ENCODE measurements around the gene PFN4. TPM values are rescaled to one million over a fixed set of nuclear protein-coding genes. Genes with fewer than 3 reads are reported as not detected.

The PFN4 gene
- polyA plus RNA-seq, 4 donors: 0.27 to 0.66 TPM; not detected in 2

- Histone ChIP-seq H3K27me3 (ENCODE audit: control insufficient read depth in 3 of 3, insufficient read depth in 3 of 3, low read length in 3 of 3) (no peaks in the 10 kb centered on the region), H3K9me3 (ENCODE audit: control insufficient read depth in 2 of 2, insufficient read depth in 1 of 2, low read depth in 1 of 2, low read length in 1 of 2) (no peaks in the 10 kb centered on the region), H3K36me3 (ENCODE audit: control insufficient read depth in 3 of 3, insufficient read depth in 2 of 3, low read depth in 1 of 3, low read length in 3 of 3) (peaks cover 4 to 24% (median 15%) of the 10 kb centered on the region in 3 donors), H3K27ac (ENCODE audit: low read depth in 1 of 3, low read length in 2 of 3) (no peak overlapping the region), H3K4me3 (ENCODE audit: low read depth in 1 of 3, low read length in 3 of 3) (no peak overlapping the region), H3K4me1 (ENCODE audit: control insufficient read depth in 3 of 3, insufficient read depth in 2 of 3, low read depth in 1 of 3, low read length in 2 of 3) (peaks cover 0 to 16% (median 0%) of the 10 kb centered on the region in 3 donors)
- DNase-seq: no peak
- WGBS, 3 donors: 83 to 89% (median 86%) methylated on average over 6 of the region's 6 CpGs
- no peak for FAIRE-seq
Observed at GRCh38 chr2:24073816-24074215, 49.3 kb downstream of the PFN4 start.

GRCh38 chr2:24072259-24072658, 50.9 kb downstream of the PFN4 start:
- H3K27ac ChIP-seq (ENCODE audit: low read depth in 1 of 3, low read length in 2 of 3): no peak overlapping the region
- WGBS, 3 donors: 83 to 90% (median 83%) methylated on average over 4 of the region's 4 CpGs
- H3K27me3 ChIP-seq (ENCODE audit: control insufficient read depth in 3 of 3, insufficient read depth in 3 of 3, low read length in 3 of 3): no peaks in the 10 kb centered on the region
- no peaks in the 10 kb centered on the region for H3K9me3 ChIP-seq (ENCODE audit: control insufficient read depth in 2 of 2, insufficient read depth in 1 of 2, low read depth in 1 of 2, low read length in 1 of 2)
- H3K36me3 ChIP-seq (ENCODE audit: control insufficient read depth in 3 of 3, insufficient read depth in 2 of 3, low read depth in 1 of 3, low read length in 3 of 3): peaks cover 4 to 31% (median 16%) of the 10 kb centered on the region in 3 donors
- H3K4me3 ChIP-seq (ENCODE audit: low read depth in 1 of 3, low read length in 3 of 3): no peak overlapping the region
- no peak for DNase-seq
- no peak for FAIRE-seq
- peaks cover 0 to 2% (median 0%) of the 10 kb centered on the region in 3 donors for H3K4me1 ChIP-seq (ENCODE audit: control insufficient read depth in 3 of 3, insufficient read depth in 2 of 3, low read depth in 1 of 3, low read length in 2 of 3)

- H3K4me1 ChIP-seq (ENCODE audit: control insufficient read depth in 3 of 3, insufficient read depth in 2 of 3, low read depth in 1 of 3, low read length in 2 of 3): no peaks in the 10 kb centered on the region
Observed at GRCh38 chr2:24065341-24065740, 57.8 kb downstream of the PFN4 start.

More at GRCh38 chr2:24065341-24065740, 57.8 kb downstream of the PFN4 start:
- FAIRE-seq: no peak
- 81 to 91% (median 81%) methylated on average over 2 of the region's 2 CpGs for WGBS, 3 donors
- Histone ChIP-seq H3K27ac (ENCODE audit: low read depth in 1 of 3, low read length in 2 of 3) (no peak overlapping the region), H3K9me3 (ENCODE audit: control insufficient read depth in 2 of 2, insufficient read depth in 1 of 2, low read depth in 1 of 2, low read length in 1 of 2) (no peaks in the 10 kb centered on the region), H3K27me3 (ENCODE audit: control insufficient read depth in 3 of 3, insufficient read depth in 3 of 3, low read length in 3 of 3) (no peaks in the 10 kb centered on the region), H3K36me3 (ENCODE audit: control insufficient read depth in 3 of 3, insufficient read depth in 2 of 3, low read depth in 1 of 3, low read length in 3 of 3) (peaks cover 3 to 19% (median 10%) of the 10 kb centered on the region in 3 donors), H3K4me3 (ENCODE audit: low read depth in 1 of 3, low read length in 3 of 3) (no peak overlapping the region)
- no peak for DNase-seq

Other genes starting within 250 kb of the PFN4 start
- 10 to 100 TPM in 1 of 4 donors, 1 to 10 TPM in 3; 4.0 to 12.3 (median 6.9) TPM for gene ATAD2B, start 196.2 kb downstream of the PFN4 start, polyA plus RNA-seq
- 10 to 100 TPM in 3 of 4 donors, 1 to 10 TPM in 1; 8.7 to 20.0 (median 13.8) TPM for gene UBXN2A, start 182.9 kb downstream of the PFN4 start, polyA plus RNA-seq
- gene MFSD2B, start 113.2 kb downstream of the PFN4 start, polyA plus RNA-seq: under 1 TPM in 2 of 4 donors, not detected in 2; 0.07 to 0.13 TPM
- gene WDCP, start 75.9 kb downstream of the PFN4 start, polyA plus RNA-seq: 1 to 10 TPM; 1.4 to 6.1 (median 2.2) TPM
- 100 to 1,000 TPM in 1 of 4 donors, 10 to 100 TPM in 2, 1 to 10 TPM in 1; 4.8 to 106 (median 49.2) TPM for gene FKBP1B, start 73.6 kb downstream of the PFN4 start, polyA plus RNA-seq
- gene SF3B6, start 47.0 kb downstream of the PFN4 start, polyA plus RNA-seq: 100 to 1,000 TPM; 114 to 260 (median 210) TPM
- gene TP53I3, start 38.5 kb downstream of the PFN4 start, polyA plus RNA-seq: 100 to 1,000 TPM in 2 of 4 donors, 10 to 100 TPM in 2; 32.2 to 420 (median 184) TPM
- gene FAM228B, start 135 bp upstream of the PFN4 start, polyA plus RNA-seq: 1 to 10 TPM; 2.9 to 8.4 (median 3.9) TPM
- under 1 TPM in 3 of 4 donors, not detected in 1; 0.16 to 0.54 (median 0.34) TPM for gene FAM228A, start 51.7 kb upstream of the PFN4 start, polyA plus RNA-seq
- gene ITSN2, start 237.2 kb upstream of the PFN4 start, polyA plus RNA-seq: 10 to 100 TPM; 16.3 to 37.1 (median 29.5) TPM